ENCODE data around the gene DCDC1. TPM values are rescaled to one million over a fixed set of nuclear protein-coding genes. Genes with fewer than 3 reads are reported as not detected.

Gene DCDC1
- total RNA-seq, 2 donors from 2014 or later, result 2.9 to 3.2 TPM

DNA sequence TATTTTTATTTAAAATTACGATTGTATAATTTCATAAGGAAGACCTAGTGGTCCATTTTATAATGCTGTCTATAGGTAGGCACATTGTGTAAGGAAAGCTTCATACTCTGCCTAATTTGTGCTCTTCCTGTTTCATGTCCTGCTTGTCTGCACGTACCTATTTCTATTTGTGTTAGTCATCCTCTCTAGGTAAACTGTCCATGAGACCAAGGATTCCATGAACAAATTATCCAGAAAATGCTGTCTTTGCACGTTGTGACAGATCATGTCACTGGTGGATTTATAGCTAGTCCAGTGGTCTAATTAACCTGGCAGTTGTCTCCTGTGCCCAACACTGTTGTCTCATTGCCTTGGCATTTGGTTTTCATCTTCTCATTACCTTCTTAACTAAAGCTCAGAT lies 44.8 kb upstream of the DCDC1 start:
- Mint-ChIP-seq H3K27ac (no peak overlapping the region), H3K4me3 (no peak overlapping the region), H3K36me3 (ENCODE audit: low read depth) (peaks cover 20% of the 10 kb centered on the region), H3K4me1 (peaks cover 15% of the 10 kb centered on the region), H3K27me3 (ENCODE audit: insufficient read depth) (no peaks in the 10 kb centered on the region), H3K9me3 (peaks cover 10% of the 10 kb centered on the region)
- DNase-seq, result no peak
- Histone ChIP-seq H3K9ac (ENCODE audit: extremely low read depth, low read length, poor library complexity, severe bottlenecking) (no peak overlapping the region), H3K27ac (ENCODE audit: low read depth, low read length) (no peak overlapping the region), H3K4me3 (ENCODE audit: low read length) (no peak overlapping the region), H3K36me3 (ENCODE audit: control insufficient read depth, insufficient read depth, low read length) (no peaks in the 10 kb centered on the region), H3K9me3 (ENCODE audit: control insufficient read depth, low read length) (peaks cover 14% of the 10 kb centered on the region), H3K27me3 (ENCODE audit: control insufficient read depth, insufficient read depth, low read length, poor library complexity, severe bottlenecking) (no peaks in the 10 kb centered on the region), H3K4me1 (ENCODE audit: control insufficient read depth, insufficient read depth, low read length) (no peaks in the 10 kb centered on the region)
- TF ChIP-seq, protein P1, sequence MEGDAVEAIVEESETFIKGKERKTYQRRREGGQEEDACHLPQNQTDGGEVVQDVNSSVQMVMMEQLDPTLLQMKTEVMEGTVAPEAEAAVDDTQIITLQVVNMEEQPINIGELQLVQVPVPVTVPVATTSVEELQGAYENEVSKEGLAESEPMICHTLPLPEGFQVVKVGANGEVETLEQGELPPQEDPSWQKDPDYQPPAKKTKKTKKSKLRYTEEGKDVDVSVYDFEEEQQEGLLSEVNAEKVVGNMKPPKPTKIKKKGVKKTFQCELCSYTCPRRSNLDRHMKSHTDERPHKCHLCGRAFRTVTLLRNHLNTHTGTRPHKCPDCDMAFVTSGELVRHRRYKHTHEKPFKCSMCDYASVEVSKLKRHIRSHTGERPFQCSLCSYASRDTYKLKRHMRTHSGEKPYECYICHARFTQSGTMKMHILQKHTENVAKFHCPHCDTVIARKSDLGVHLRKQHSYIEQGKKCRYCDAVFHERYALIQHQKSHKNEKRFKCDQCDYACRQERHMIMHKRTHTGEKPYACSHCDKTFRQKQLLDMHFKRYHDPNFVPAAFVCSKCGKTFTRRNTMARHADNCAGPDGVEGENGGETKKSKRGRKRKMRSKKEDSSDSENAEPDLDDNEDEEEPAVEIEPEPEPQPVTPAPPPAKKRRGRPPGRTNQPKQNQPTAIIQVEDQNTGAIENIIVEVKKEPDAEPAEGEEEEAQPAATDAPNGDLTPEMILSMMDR (conservative IDR thresholded peaks at IDR 0.05), result no peak
- 88 to 91% methylated on average over 2 to 3 of the region's 3 CpGs for WGBS, 2 experiments (ENCODE audit: insufficient coverage in 1 of 2, insufficient read length in 1 of 2)

DNA sequence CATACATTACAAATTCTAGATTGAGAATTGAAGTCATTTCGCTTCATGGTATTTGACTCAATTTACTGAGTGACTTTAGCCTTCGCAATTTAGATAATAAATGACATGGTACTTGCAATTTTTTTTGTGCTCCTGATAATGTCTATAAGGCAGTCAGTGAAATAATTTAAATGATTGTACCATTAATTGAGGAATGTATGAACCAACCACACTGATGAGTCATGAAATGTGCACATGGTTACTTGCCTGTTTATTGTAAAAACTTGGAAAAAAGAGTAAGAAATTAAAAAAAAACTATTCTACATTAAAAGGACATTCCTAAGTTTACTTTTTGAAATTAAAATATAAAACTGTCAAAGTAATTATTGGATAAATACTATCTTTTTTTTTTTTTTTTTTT lies 43.4 kb upstream of the DCDC1 start:
- no peak overlapping the region for H3K4me3 Mint-ChIP-seq
- peaks cover 10% of the 10 kb centered on the region for H3K9me3 Mint-ChIP-seq
- WGBS, 2 experiments (ENCODE audit: insufficient coverage in 1 of 2, insufficient read length in 1 of 2), result 92% methylated on average over 2 of the region's 2 CpGs; no CpG with 5 or more reads in 1 of the 2 experiments
- H3K36me3 Mint-ChIP-seq (ENCODE audit: low read depth), result peaks cover 20% of the 10 kb centered on the region
- no peak overlapping the region for H3K27ac ChIP-seq (ENCODE audit: low read depth, low read length)
- H3K4me1 Mint-ChIP-seq, result peaks cover 9% of the 10 kb centered on the region
- H3K4me1 ChIP-seq (ENCODE audit: control insufficient read depth, insufficient read depth, low read length), result no peaks in the 10 kb centered on the region
- no peaks in the 10 kb centered on the region for H3K27me3 ChIP-seq (ENCODE audit: control insufficient read depth, insufficient read depth, low read length, poor library complexity, severe bottlenecking)
- H3K36me3 ChIP-seq (ENCODE audit: control insufficient read depth, insufficient read depth, low read length), result no peaks in the 10 kb centered on the region
- H3K4me3 ChIP-seq (ENCODE audit: low read length), result no peak overlapping the region
- H3K27ac Mint-ChIP-seq, result no peak overlapping the region
- DNase-seq, result no peak
- peaks cover 14% of the 10 kb centered on the region for H3K9me3 ChIP-seq (ENCODE audit: control insufficient read depth, low read length)
- H3K9ac ChIP-seq (ENCODE audit: extremely low read depth, low read length, poor library complexity, severe bottlenecking), result no peak overlapping the region
- H3K27me3 Mint-ChIP-seq (ENCODE audit: insufficient read depth), result no peaks in the 10 kb centered on the region
- TF ChIP-seq, protein P1 (conservative IDR thresholded peaks at IDR 0.05), result no peak

DNA sequence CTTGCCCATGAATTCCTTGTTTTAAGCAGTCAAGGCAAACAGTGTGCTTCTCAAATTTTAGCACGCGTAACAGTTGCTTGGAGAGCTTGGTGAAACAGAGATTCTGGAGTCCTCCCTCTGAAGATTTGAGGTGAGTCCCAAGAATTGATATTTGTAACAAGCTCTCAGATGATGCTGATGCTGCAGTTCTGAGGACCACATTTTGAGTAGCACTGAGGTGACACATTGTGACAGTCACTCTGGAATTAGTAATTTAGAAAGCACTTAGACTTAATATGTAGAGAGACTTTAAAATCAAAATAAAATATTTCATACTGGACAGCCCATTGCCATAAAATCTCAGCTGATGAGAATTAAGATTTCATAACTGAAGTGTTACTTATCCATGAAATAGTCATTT lies 38.7 kb upstream of the DCDC1 start:
- H3K9me3 ChIP-seq (ENCODE audit: control insufficient read depth, low read length), result peaks cover 14% of the 10 kb centered on the region
- H3K27ac ChIP-seq (ENCODE audit: low read depth, low read length), result no peak overlapping the region
- H3K9me3 Mint-ChIP-seq, result peaks cover 10% of the 10 kb centered on the region
- no peak overlapping the region for H3K4me3 Mint-ChIP-seq
- no peak overlapping the region for H3K27ac Mint-ChIP-seq
- no peak overlapping the region for H3K4me3 ChIP-seq (ENCODE audit: low read length)
- no peaks in the 10 kb centered on the region for H3K27me3 Mint-ChIP-seq (ENCODE audit: insufficient read depth)
- no peaks in the 10 kb centered on the region for H3K4me1 Mint-ChIP-seq
- 94 to 96% methylated on average over 2 of the region's 2 CpGs for WGBS, 2 experiments (ENCODE audit: insufficient coverage in 1 of 2, insufficient read length in 1 of 2)
- peaks cover 21% of the 10 kb centered on the region for H3K36me3 Mint-ChIP-seq (ENCODE audit: low read depth)
- no peaks in the 10 kb centered on the region for H3K36me3 ChIP-seq (ENCODE audit: control insufficient read depth, insufficient read depth, low read length)
- no peaks in the 10 kb centered on the region for H3K4me1 ChIP-seq (ENCODE audit: control insufficient read depth, insufficient read depth, low read length)
- H3K27me3 ChIP-seq (ENCODE audit: control insufficient read depth, insufficient read depth, low read length, poor library complexity, severe bottlenecking), result no peaks in the 10 kb centered on the region
- TF ChIP-seq, protein P1 (conservative IDR thresholded peaks at IDR 0.05), result no peak
- H3K9ac ChIP-seq (ENCODE audit: extremely low read depth, low read length, poor library complexity, severe bottlenecking), result no peak overlapping the region
- DNase-seq, result no peak

Measured in endodermal cell (in vitro differentiated cells).